Skeletal muscle tissue (tissue), 4 donors: Measurements from ENCODE around the gene TOLLIP. TPM values are rescaled to one million over a fixed set of nuclear protein-coding genes. Genes with fewer than 3 reads are reported as not detected.

Source experiments
- H3K27ac ChIP-seq: one replicate; pipeline ENCODE4 v1.7.0; 2013; ENCODE audit warnings: mild to moderate bottlenecking, low read depth, low read length, inconsistent platforms
- H3K27me3 ChIP-seq, 3 donors: one replicate each; pipeline ENCODE4 v1.7.0; 2013; ENCODE audit warnings: low read length in 3 of 3; ENCODE audit not compliant: control insufficient read depth in 3 of 3, insufficient read depth in 3 of 3
- H3K36me3 ChIP-seq, 3 donors: one replicate each; pipeline ENCODE4 v1.7.0; 2013; ENCODE audit warnings: low read length in 3 of 3; ENCODE audit not compliant: control insufficient read depth in 3 of 3, insufficient read depth in 3 of 3
- H3K4me1 ChIP-seq, 3 donors: one replicate each; pipeline ENCODE4 v1.7.0; 2013; ENCODE audit warnings: low read length in 3 of 3, mild to moderate bottlenecking in 3 of 3; ENCODE audit not compliant: control insufficient read depth in 3 of 3, insufficient read depth in 3 of 3
- H3K4me3 ChIP-seq, 3 donors: one replicate each; pipeline ENCODE4 v1.7.0; 2013; ENCODE audit warnings: low read length in 3 of 3
- H3K9ac ChIP-seq, 3 donors: one replicate each; pipeline ENCODE4 v1.7.0; 2013; ENCODE audit warnings: low read length in 3 of 3, mild to moderate bottlenecking in 3 of 3, moderate library complexity in 2 of 3, low read depth in 1 of 3
- H3K9me3 ChIP-seq, 3 donors: one replicate each; pipeline ENCODE4 v1.7.0; 2013; ENCODE audit warnings: low read length in 3 of 3; ENCODE audit not compliant: control insufficient read depth in 3 of 3
- total RNA-seq: library from RNA; depleted of rRNA; stranded (reverse); fragments of >200 nt; gene quantifications from one replicate; pipeline ENCODE4 v1.2.3, GENCODE V29; 2014
- donor health status: Osteomylitis.

TOLLIP gene
- total RNA-seq, 1 donor from 2014 or later: 8.9 TPM

DNA sequence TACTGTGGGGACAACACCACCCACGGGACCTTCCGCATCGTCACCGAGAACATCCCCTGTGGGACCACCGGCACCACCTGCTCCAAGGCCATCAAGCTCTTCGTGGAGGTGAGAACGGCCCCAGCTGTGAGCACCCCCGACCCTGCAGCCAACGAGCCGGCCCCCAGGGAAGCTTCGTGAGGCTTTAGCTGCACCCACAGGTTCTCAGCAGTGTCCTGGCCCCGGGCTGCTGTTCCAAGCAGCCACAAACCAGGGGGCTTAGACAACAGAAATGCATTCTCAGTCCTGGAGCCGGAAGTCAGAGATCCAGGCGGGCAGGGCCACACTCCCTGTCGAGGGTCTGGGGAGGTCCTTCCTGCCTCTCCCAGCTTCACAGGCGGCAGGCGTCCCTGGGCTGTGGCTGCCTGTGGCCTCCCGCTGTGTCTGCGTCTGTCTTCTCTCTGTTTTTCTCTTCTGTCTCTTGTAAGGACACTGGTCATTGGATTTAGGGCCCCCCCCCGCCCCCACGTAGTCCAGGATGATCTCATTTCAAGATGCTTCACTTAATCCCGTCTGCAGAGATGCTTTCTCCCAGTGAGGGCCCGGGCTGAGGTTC, 74.0 kb downstream of the TOLLIP start:
- Histone ChIP-seq H3K27ac (no peak overlapping the region), H3K36me3 (no peaks in the 10 kb centered on the region), H3K9me3 (no peaks in the 10 kb centered on the region), H3K4me3 (no peak overlapping the region), H3K9ac (no peak overlapping the region), H3K27me3 (peaks cover 3 to 21% (median 20%) of the 10 kb centered on the region in 3 donors), H3K4me1 (no peaks in the 10 kb centered on the region)

DNA sequence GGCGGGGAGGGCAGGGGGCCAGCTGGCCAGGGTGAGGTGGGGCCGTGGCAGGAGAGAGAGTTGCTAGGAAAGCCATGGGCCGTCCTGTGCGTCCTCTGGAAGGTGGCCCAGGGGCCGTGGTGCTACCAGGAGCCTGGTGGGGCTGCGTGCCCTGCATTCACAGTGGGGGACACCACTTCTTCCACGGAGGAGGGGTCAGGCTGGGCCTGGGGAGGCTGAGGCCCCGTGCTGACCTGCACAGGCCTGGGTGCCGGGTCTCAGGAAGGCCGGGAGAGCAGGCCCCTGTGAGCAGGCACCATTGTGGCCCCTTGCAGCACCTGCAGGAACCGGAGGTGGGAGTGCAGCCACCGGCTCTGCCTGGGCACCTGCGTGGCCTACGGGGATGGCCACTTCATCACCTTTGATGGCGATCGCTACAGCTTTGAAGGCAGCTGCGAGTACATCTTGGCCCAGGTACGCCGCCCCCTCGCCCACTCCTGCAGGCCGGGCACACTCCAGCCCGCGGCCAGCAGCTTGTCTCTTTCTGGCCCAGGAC, 74.6 kb downstream of the TOLLIP start:
- Histone ChIP-seq H3K27me3 (peaks cover 9 to 27% (median 26%) of the 10 kb centered on the region in 3 donors), H3K4me3 (no peak overlapping the region), H3K4me1 (no peaks in the 10 kb centered on the region), H3K9ac (no peak overlapping the region), H3K27ac (no peak overlapping the region), H3K9me3 (no peaks in the 10 kb centered on the region), H3K36me3 (no peaks in the 10 kb centered on the region)

DNA sequence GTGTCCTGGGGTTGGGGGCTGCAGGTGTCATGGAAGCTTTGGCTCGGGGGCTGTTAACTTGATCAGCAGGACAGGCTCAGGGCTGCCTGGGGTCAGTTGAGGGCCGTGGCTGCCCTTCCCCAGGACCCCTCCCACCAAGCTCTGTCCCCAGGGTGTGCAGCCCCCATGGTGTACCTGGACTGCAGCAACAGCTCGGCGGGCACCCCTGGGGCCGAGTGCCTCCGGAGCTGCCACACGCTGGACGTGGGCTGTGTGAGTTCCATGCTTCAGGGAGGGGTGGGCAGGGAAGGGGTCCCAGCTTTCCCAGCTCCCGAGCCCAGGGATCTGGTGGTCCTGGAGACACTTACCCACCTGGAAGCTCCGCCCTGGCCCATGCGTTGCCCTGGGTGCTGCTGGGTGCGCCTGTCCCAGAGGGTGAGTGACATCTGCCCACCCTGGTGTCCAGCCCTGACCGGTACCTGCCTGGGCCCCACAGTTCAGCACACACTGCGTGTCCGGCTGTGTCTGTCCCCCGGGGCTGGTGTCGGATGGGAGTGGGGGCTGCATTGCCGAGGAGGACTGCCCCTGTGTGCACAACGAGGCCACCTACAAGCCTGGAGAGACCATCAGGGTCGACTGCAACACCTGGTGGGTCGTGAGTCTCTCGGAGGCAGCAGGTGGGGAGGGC, 75.2 kb downstream of the TOLLIP start:
- H3K27me3 ChIP-seq: peaks cover 14 to 33% (median 32%) of the 10 kb centered on the region in 3 donors
- no peaks in the 10 kb centered on the region for H3K9me3 ChIP-seq
- no peaks in the 10 kb centered on the region for H3K4me1 ChIP-seq
- no peak overlapping the region for H3K9ac ChIP-seq
- H3K27ac ChIP-seq: no peak overlapping the region
- no peak overlapping the region for H3K4me3 ChIP-seq
- H3K36me3 ChIP-seq: no peaks in the 10 kb centered on the region

DNA sequence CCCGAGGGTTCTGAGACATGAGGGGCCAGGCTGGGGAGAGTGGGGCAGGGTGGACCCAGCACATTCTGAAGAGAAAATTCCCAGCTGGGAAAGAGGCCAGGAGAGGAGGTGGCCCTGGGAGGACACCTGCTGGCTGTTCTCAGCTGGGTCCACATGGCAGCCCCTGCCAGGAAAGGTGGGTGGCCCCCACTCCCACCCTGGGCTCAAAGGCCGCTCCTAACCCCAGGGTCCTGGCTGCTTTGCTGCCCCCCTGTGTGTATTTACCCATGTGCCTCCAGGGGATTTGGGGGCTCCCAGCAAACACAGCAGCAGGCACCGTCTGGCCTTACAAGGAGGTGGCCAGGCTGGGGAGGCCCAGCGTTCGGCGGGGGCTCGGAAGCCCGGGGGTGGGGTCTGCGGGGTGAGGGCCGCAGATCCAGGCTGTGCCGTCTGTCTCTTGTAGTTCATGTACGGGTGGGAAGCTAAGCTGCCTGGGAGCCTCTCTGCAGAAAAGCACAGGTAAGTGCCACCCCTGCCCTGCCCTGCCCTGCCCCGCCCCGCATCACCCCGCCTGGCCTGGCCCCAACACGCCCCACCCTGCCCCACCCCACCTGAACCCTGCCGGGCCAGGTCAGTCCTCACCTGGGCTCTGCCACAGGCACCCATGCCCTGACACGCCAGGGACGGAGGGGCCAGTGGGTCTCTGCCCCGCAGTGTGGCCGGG, 75.9 kb downstream of the TOLLIP start:
- Histone ChIP-seq H3K9ac (no peak overlapping the region), H3K27ac (no peak overlapping the region), H3K9me3 (no peaks in the 10 kb centered on the region), H3K36me3 (no peaks in the 10 kb centered on the region), H3K4me3 (no peak overlapping the region), H3K4me1 (no peaks in the 10 kb centered on the region), H3K27me3 (peaks cover 14 to 36% (median 36%) of the 10 kb centered on the region in 3 donors)

DNA sequence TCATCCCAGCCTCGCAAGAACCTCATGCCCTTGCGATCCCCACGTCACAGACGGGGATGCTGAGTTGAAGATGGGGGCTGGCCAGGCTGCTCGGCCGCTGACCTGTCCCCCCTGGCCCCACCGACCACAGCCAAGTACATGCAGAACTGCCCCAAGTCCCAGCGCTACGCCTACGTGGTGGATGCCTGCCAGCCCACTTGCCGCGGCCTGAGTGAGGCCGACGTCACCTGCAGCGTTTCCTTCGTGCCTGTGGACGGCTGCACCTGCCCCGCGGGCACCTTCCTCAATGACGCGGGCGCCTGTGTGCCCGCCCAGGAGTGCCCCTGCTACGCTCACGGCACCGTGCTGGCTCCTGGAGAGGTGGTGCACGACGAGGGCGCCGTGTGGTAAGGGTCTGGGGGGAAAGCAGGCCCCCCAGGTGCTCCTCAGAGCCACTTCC, 76.5 kb downstream of the TOLLIP start:
- peaks cover 16 to 40% (median 36%) of the 10 kb centered on the region in 3 donors for H3K27me3 ChIP-seq

DNA sequence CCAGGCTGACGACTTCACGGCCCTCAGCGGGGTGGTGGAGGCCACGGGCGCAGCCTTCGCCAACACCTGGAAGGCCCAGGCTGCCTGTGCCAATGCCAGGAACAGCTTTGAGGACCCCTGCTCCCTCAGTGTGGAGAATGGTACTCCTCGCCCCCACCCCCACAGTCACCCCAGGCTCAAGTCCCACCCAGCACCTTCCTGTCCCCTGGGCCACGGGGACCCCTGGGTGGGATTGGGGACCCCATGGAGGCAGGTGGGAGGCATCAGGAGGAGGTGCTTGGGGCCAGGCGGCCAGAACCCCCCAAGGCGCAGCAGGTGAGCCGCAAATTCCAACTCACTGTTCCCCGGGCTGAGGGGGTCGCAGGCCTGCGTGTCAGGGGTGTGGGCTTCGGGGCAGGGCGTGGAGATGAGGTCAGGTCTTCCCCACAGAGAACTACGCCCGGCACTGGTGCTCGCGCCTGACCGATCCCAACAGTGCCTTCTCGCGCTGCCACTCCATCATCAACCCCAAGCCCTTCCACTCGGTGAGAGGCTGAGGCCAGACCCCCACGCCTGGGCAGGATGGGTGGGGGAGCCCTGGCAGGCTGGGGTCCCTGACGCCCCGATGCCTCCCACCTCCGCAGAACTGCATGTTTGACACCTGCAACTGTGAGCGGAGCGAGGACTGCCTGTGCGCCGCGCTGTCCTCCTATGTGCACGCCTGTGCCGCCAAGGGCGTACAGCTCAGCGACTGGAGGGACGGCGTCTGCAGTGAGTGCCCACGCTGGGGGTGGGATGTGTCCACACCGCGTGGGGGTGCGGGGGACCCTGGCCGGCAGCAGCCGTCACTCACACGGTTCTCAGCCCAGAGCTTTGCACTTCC, 77.2 kb downstream of the TOLLIP start:
- H3K27ac ChIP-seq: no peak overlapping the region
- no peak overlapping the region for H3K4me3 ChIP-seq
- no peaks in the 10 kb centered on the region for H3K36me3 ChIP-seq
- H3K9ac ChIP-seq: no peak overlapping the region
- H3K4me1 ChIP-seq: no peaks in the 10 kb centered on the region
- no peaks in the 10 kb centered on the region for H3K9me3 ChIP-seq
- H3K27me3 ChIP-seq: peaks cover 16 to 42% (median 41%) of the 10 kb centered on the region in 3 donors

More for the DNA sequence above, 76.5 kb downstream of the TOLLIP start:
- no peaks in the 10 kb centered on the region for H3K9me3 ChIP-seq
- no peak overlapping the region for H3K4me3 ChIP-seq
- H3K27ac ChIP-seq: no peak overlapping the region
- H3K9ac ChIP-seq: no peak overlapping the region
- no peaks in the 10 kb centered on the region for H3K4me1 ChIP-seq
- H3K36me3 ChIP-seq: no peaks in the 10 kb centered on the region

DNA sequence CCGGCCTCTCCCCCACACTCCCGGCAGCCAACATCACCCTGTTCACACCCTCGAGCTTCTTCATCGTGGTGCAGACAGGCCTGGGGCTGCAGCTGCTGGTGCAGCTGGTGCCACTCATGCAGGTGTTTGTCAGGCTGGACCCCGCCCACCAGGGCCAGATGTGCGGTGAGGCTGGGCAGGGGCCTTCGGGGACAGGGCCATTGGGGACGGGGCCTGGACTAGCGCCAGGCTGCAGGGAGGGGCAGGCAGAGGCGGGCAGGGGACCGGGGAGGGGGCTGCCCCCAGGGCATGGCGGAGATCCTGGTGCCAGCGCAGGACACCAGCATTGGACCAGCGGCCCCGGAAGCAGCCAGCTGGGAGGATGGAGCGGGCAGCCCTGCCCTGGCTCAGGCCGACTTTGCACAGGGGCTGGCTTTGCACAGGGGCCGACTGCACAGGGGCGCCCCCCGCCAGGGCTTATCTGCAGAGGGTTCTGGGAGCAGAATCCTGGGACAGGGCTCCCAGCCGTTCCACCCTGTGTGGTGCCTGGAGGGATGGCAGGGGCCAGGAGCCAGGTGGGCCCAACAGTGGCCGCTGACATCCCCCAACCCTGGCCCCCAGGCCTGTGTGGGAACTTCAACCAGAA, 77.9 kb downstream of the TOLLIP start:
- no peak overlapping the region for H3K4me3 ChIP-seq
- H3K4me1 ChIP-seq: no peaks in the 10 kb centered on the region
- H3K27ac ChIP-seq: no peak overlapping the region
- H3K27me3 ChIP-seq: peaks cover 16 to 44% (median 44%) of the 10 kb centered on the region in 3 donors
- H3K9ac ChIP-seq: no peak overlapping the region
- H3K36me3 ChIP-seq: no peaks in the 10 kb centered on the region
- no peaks in the 10 kb centered on the region for H3K9me3 ChIP-seq

DNA sequence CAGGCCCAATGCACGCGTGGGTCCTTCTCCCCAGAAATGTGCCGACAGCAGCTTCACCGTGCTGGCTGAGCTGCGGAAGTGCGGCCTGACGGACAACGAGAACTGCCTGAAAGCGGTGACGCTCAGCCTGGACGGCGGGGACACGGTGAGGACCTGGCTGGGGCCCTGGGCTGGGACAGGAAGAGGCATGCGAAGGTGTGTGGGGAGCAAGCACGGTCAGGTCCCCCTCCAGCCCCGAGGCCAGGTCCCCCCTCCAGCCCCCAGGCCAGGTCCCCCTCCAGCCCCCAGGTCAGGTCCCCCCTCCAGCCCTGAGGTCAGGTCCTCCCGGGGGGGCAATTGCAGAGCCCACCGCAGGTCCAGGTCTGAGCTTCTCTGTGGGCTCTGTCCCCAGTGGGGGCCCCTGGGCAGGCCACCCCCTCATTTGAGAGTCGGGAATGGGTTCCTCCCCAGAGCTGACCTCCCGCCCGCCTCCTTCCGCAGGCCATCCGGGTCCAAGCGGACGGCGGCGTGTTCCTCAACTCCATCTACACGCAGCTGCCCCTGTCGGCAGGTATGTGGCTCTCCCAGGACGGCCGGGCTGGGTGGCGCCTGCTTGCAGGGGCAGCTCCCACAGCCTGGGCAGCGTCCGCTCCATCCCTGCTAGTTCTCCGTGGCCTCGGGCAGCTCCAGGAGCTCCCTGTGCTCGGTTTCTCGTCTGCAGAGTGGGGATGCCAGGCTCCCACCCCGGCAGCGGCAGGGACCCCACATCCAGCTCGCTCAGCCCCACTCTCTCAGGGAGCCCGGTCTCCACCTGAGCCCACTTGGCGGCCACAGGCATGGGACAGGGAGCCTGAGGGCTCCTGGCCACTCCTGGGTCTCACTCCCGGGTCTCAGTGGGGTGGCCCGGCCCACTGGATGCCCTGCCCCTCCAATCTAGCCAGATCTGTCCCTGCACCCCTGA, 78.7 kb downstream of the TOLLIP start:
- Histone ChIP-seq H3K9me3 (no peaks in the 10 kb centered on the region), H3K36me3 (no peaks in the 10 kb centered on the region), H3K27ac (no peak overlapping the region), H3K27me3 (peaks cover 19 to 52% (median 44%) of the 10 kb centered on the region in 3 donors), H3K4me1 (no peaks in the 10 kb centered on the region), H3K9ac (no peak overlapping the region), H3K4me3 (no peak overlapping the region)
